Neural progenitor cell (in vitro differentiated cells): ENCODE data around the gene HAND2. TPM values are rescaled to one million over a fixed set of nuclear protein-coding genes. Genes with fewer than 3 reads are reported as not detected.

Experiments used
- DNase-seq: peaks from one replicate; pipeline ENCODE4 v3.0.0-alpha.2; 2016; ENCODE audit warnings: low spot score
- H2AFZ ChIP-seq: fragments of 200-600 bp; sonication (generic); replicated peaks from 2 replicates; pipeline ENCODE4 v1.6.1; 2016; ENCODE audit warnings: antibody characterized with exemption
- H3F3A ChIP-seq: fragments of 200-600 bp; sonication (generic); 2 replicates; pipeline ENCODE4 v1.6.1; 2016; ENCODE audit warnings: antibody characterized with exemption, low read depth
- H3K27ac ChIP-seq: fragments of 200-600 bp; sonication (generic); 2 replicates; pipeline ENCODE4 v1.5.1; 2016; ENCODE audit warnings: mild to moderate bottlenecking
- H3K27me3 ChIP-seq: fragments of 200-600 bp; sonication (generic); 2 replicates; pipeline ENCODE4 v1.6.1; 2016; ENCODE audit warnings: mild to moderate bottlenecking, moderate library complexity
- H3K36me3 ChIP-seq: fragments of 200-600 bp; sonication (generic); 2 replicates; pipeline ENCODE4 v1.5.1; 2016
- H3K4me1 ChIP-seq: fragments of 200-600 bp; sonication (generic); 2 replicates; pipeline ENCODE4 v1.6.1; 2016; ENCODE audit warnings: mixed run types
- H3K4me2 ChIP-seq: fragments of 200-600 bp; sonication (generic); 2 replicates; pipeline ENCODE4 v1.6.1; 2016
- H3K4me3 ChIP-seq: fragments of 200-600 bp; sonication (generic); 2 replicates; pipeline ENCODE4 v1.5.1; 2016
- H3K79me2 ChIP-seq: fragments of 200-600 bp; sonication (generic); 2 replicates; pipeline ENCODE4 v1.6.1; 2016; ENCODE audit warnings: low read depth
- H3K9ac ChIP-seq: fragments of 200-600 bp; sonication (generic); 2 replicates; pipeline ENCODE4 v1.6.1; 2016
- H3K9me3 ChIP-seq: fragments of 200-600 bp; sonication (generic); 2 replicates; pipeline ENCODE4 v1.5.1; 2016; ENCODE audit warnings: low read depth
- H4K20me1 ChIP-seq: fragments of 200-600 bp; sonication (generic); 2 replicates; pipeline ENCODE4 v1.6.1; 2016; ENCODE audit warnings: low read depth
- H3K27ac Mint-ChIP-seq: 3 replicates; pipeline ENCODE4 v1.8.0; 2021; ENCODE audit warnings: mixed read lengths
- H3K27me3 Mint-ChIP-seq: 2 replicates; pipeline ENCODE4 v1.8.0; 2022; ENCODE audit warnings: low read depth, mild to moderate bottlenecking, inconsistent platforms, moderate library complexity, mixed read lengths; ENCODE audit not compliant: insufficient read depth
- H3K36me3 Mint-ChIP-seq: 3 replicates; pipeline ENCODE4 v1.8.0; 2021; ENCODE audit warnings: mixed read lengths
- H3K4me1 Mint-ChIP-seq: 3 replicates; pipeline ENCODE4 v1.8.0; 2021; ENCODE audit warnings: mixed read lengths
- H3K4me3 Mint-ChIP-seq: 3 replicates; pipeline ENCODE4 v1.8.0; 2021; ENCODE audit warnings: mild to moderate bottlenecking, moderate library complexity, mixed read lengths
- H3K9me3 Mint-ChIP-seq: 3 replicates; pipeline ENCODE4 v1.8.0; 2020; ENCODE audit warnings: mixed read lengths
- CTCF ChIP-seq: fragments of 200-600 bp; sonication (generic); IDR thresholded peaks from 2 replicates; pipeline ENCODE4 v1.5.1; 2017; ENCODE audit warnings: antibody characterized with exemption, mild to moderate bottlenecking
- EZH2 ChIP-seq: fragments of 200-600 bp; sonication (generic); IDR thresholded peaks from 2 replicates; pipeline ENCODE4 v1.6.1; 2017; ENCODE audit warnings: antibody characterized with exemption, mild to moderate bottlenecking, moderate library complexity
- EZH2phosphoT487 ChIP-seq: fragments of 200-600 bp; sonication (generic); IDR thresholded peaks from 2 replicates; pipeline ENCODE4 v1.6.1; 2017; ENCODE audit warnings: antibody characterized with exemption
- total RNA-seq: library from RNA; depleted of rRNA; stranded (reverse); fragments of >200 nt; gene quantifications from 2 replicates; pipeline ENCODE4 v1.2.3, GENCODE V29; 2015; ENCODE audit warnings: low replicate concordance

Gene HAND2
- total RNA-seq, 1 donor from 2014 or later, result not detected

- no peaks in the 10 kb centered on the region for H3K36me3 ChIP-seq
- H3K79me2 ChIP-seq, result no peaks in the 10 kb centered on the region
- H2AFZ ChIP-seq, result no peak overlapping the region
- peaks cover 3% of the 10 kb centered on the region for H3K4me1 Mint-ChIP-seq
- no peaks in the 10 kb centered on the region for H3K9me3 ChIP-seq
- H3K9ac ChIP-seq, result no peak overlapping the region
- peaks cover 5% of the 10 kb centered on the region for H3K4me1 ChIP-seq
- no peaks in the 10 kb centered on the region for H4K20me1 ChIP-seq
- no peak overlapping the region for H3K4me3 Mint-ChIP-seq
- H3K27me3 Mint-ChIP-seq, result peaks cover 6% of the 10 kb centered on the region
- H3K36me3 Mint-ChIP-seq, result no peaks in the 10 kb centered on the region
- H3K27ac ChIP-seq, result no peak overlapping the region
- no peak for DNase-seq
- H3K27me3 ChIP-seq, result peaks cover 16% of the 10 kb centered on the region
- H3K27ac Mint-ChIP-seq, result no peak overlapping the region
- no peak overlapping the region for H3K4me2 ChIP-seq
- peaks cover 3% of the 10 kb centered on the region for H3K9me3 Mint-ChIP-seq
- TF ChIP-seq EZH2phosphoT487 (no peak), CTCF (no peak), EZH2 (no peak)
- H3K4me3 ChIP-seq, result no peak overlapping the region
- H3F3A ChIP-seq, result peaks cover 10% of the 10 kb centered on the region
Measured at GRCh38 chr4:173488656-173489055, 41.4 kb downstream of the HAND2 start.

- no peak overlapping the region for H3K4me3 ChIP-seq
- Mint-ChIP-seq H3K27ac (no peak overlapping the region), H3K9me3 (peaks cover under 1% of the 10 kb centered on the region), H3K36me3 (no peaks in the 10 kb centered on the region), H3K4me1 (peaks cover 3% of the 10 kb centered on the region), H3K4me3 (no peak overlapping the region), H3K27me3 (peaks cover 6% of the 10 kb centered on the region)
- peaks cover 10% of the 10 kb centered on the region for H3K27me3 ChIP-seq
- no peaks in the 10 kb centered on the region for H3K36me3 ChIP-seq
- no peak overlapping the region for H2AFZ ChIP-seq
- H3K9ac ChIP-seq, result no peak overlapping the region
- no peak for DNase-seq
- no peaks in the 10 kb centered on the region for H3K9me3 ChIP-seq
- H3F3A ChIP-seq, result peaks cover 12% of the 10 kb centered on the region
- no peaks in the 10 kb centered on the region for H3K79me2 ChIP-seq
- no peak overlapping the region for H3K27ac ChIP-seq
- no peaks in the 10 kb centered on the region for H4K20me1 ChIP-seq
- TF ChIP-seq CTCF (no peak), EZH2phosphoT487 (no peak), EZH2 (no peak)
- no peak overlapping the region for H3K4me2 ChIP-seq
- peaks cover 5% of the 10 kb centered on the region for H3K4me1 ChIP-seq
Measured at GRCh38 chr4:173488074-173488473, 42.0 kb downstream of the HAND2 start.

- no peak for DNase-seq
- Histone ChIP-seq H3K9me3 (no peaks in the 10 kb centered on the region), H3K4me1 (peaks cover 5% of the 10 kb centered on the region), H3K9ac (no peak overlapping the region), H2AFZ (no peak overlapping the region), H3K27me3 (no peaks in the 10 kb centered on the region), H3K79me2 (no peaks in the 10 kb centered on the region), H3K4me2 (no peak overlapping the region), H3K27ac (no peak overlapping the region), H4K20me1 (no peaks in the 10 kb centered on the region), H3K36me3 (no peaks in the 10 kb centered on the region), H3F3A (peaks cover 23% of the 10 kb centered on the region), H3K4me3 (no peak overlapping the region)
- Mint-ChIP-seq H3K9me3 (no peaks in the 10 kb centered on the region), H3K4me3 (no peak overlapping the region), H3K27ac (no peak overlapping the region), H3K4me1 (peaks cover 2% of the 10 kb centered on the region), H3K36me3 (no peaks in the 10 kb centered on the region), H3K27me3 (no peaks in the 10 kb centered on the region)
- no peak for TF ChIP-seq EZH2phosphoT487
- no peak for TF ChIP-seq EZH2
- no peak for TF ChIP-seq CTCF
Measured at GRCh38 chr4:173486714-173487392, 43.2 kb downstream of the HAND2 start.
